IMR-90 (cell line): Measurements from ENCODE around the gene OSBP2. TPM values are rescaled to one million over a fixed set of nuclear protein-coding genes. Genes with fewer than 3 reads are reported as not detected.

Source experiments
- ATAC-seq: fragments of 200-7000 bp; cut with Tn5 transposase; 2 replicates; pipeline ENCODE4 v1.9.1; 2020; ENCODE audit warnings: low read depth, mild to moderate bottlenecking, moderate library complexity
- BruUV-seq: library from RNA; stranded (reverse); fragments of 400-500 nt; replicated peaks from 2 replicates; lab custom pipeline; 2021; lab: Mats Ljungman, UMichigan
- CTCF ChIA-PET: fragments of 300-600 bp; formaldehyde crosslinking; extraction: SDS; loops from one replicate; lab custom pipeline; 2021; ENCODE audit warnings: antibody characterized with exemption; lab: Yijun Ruan, JAX
- POLR2A ChIA-PET: fragments of 300-600 bp; sonication (Branson Sonifier 250); formaldehyde crosslinking; loops from one replicate; lab custom pipeline; 2022; ENCODE audit warnings: antibody characterized with exemption; ENCODE audit not compliant: unreplicated experiment; lab: Charles Lee
- DNase-seq: peaks from one replicate; pipeline ENCODE4 v3.0.0; 2013
- H2AFZ ChIP-seq: replicated peaks from 2 replicates; pipeline ENCODE3; 2013; ENCODE audit warnings: low read length, mild to moderate bottlenecking; ENCODE audit not compliant: poor library complexity
- H2AK5ac ChIP-seq: 2 replicates; pipeline ENCODE4 v1.6.1; 2013; ENCODE audit warnings: low read depth, low read length, inconsistent platforms
- H2AK9ac ChIP-seq: replicated peaks from 2 replicates; pipeline ENCODE3; 2013; ENCODE audit warnings: mild to moderate bottlenecking, low read depth, low read length, moderate library complexity; ENCODE audit not compliant: poor library complexity
- H2BK120ac ChIP-seq: 2 replicates; pipeline ENCODE4 v1.6.1; 2013; ENCODE audit warnings: low read depth, low read length, inconsistent platforms
- H2BK15ac ChIP-seq: 3 replicates; pipeline ENCODE4 v1.6.1; 2013; ENCODE audit warnings: low read depth, low read length, inconsistent platforms
- H2BK20ac ChIP-seq: 2 replicates; pipeline ENCODE4 v1.6.1; 2013; ENCODE audit warnings: low read depth, mild to moderate bottlenecking, inconsistent platforms, low read length, moderate library complexity
- H2BK5ac ChIP-seq: 2 replicates; pipeline ENCODE4 v1.6.1; 2013; ENCODE audit warnings: mild to moderate bottlenecking, low read depth, low read length, inconsistent platforms; ENCODE audit not compliant: poor library complexity, severe bottlenecking
- H3K14ac ChIP-seq: replicated peaks from 2 replicates; pipeline ENCODE4 v1.6.1; 2013; ENCODE audit warnings: low read depth, low read length, inconsistent platforms
- H3K18ac ChIP-seq: 2 replicates; pipeline ENCODE4 v1.6.1; 2013; ENCODE audit warnings: low read depth, low read length, control low read depth
- H3K23ac ChIP-seq: 2 replicates; pipeline ENCODE4 v1.6.1; 2013; ENCODE audit warnings: low read depth, low read length, inconsistent platforms
- H3K27ac ChIP-seq: 2 replicates; pipeline ENCODE4 v1.5.1; 2013; ENCODE audit warnings: mild to moderate bottlenecking, control low read depth, low read length; ENCODE audit not compliant: insufficient read depth
- H3K27me3 ChIP-seq: 2 replicates; pipeline ENCODE4 v1.6.1; 2013; ENCODE audit warnings: low read length; ENCODE audit not compliant: control insufficient read depth, insufficient read depth
- H3K36me3 ChIP-seq: 2 replicates; pipeline ENCODE4 v1.6.1; 2013; ENCODE audit warnings: low read length, mixed read lengths; ENCODE audit not compliant: control insufficient read depth, insufficient read depth
- H3K4ac ChIP-seq: 2 replicates; pipeline ENCODE4 v1.6.1; 2013; ENCODE audit warnings: low read depth, low read length, inconsistent platforms
- H3K4me1 ChIP-seq: 2 replicates; pipeline ENCODE4 v1.6.1; 2013; ENCODE audit warnings: low read length, mixed read lengths; ENCODE audit not compliant: control insufficient read depth, insufficient read depth
- H3K4me2 ChIP-seq: 2 replicates; pipeline ENCODE4 v1.6.1; 2013; ENCODE audit warnings: low read depth, mild to moderate bottlenecking, control low read depth, low read length, moderate library complexity
- H3K4me3 ChIP-seq: 2 replicates; pipeline ENCODE4 v1.5.1; 2013; ENCODE audit warnings: low read depth, mild to moderate bottlenecking, control low read depth, low read length, moderate library complexity; ENCODE audit not compliant: insufficient read depth
- H3K56ac ChIP-seq: 2 replicates; pipeline ENCODE4 v1.6.1; 2013; ENCODE audit warnings: low read length, inconsistent platforms; ENCODE audit not compliant: insufficient read depth; ENCODE audit errors: extremely low read depth
- H3K79me1 ChIP-seq, 2 experiments: 2 replicates each; pipeline ENCODE4 v1.6.1; 2013; ENCODE audit warnings: low read length in 2 of 2, inconsistent platforms in 1 of 2, low read depth in 1 of 2
- H3K9ac ChIP-seq: 2 replicates; pipeline ENCODE4 v1.6.1; 2013; ENCODE audit warnings: low read depth, low read length, control low read depth
- H3K9me1 ChIP-seq: 2 replicates; pipeline ENCODE4 v1.6.1; 2013; ENCODE audit warnings: low read length, inconsistent platforms; ENCODE audit not compliant: insufficient read depth
- H3K9me3 ChIP-seq: 2 replicates; pipeline ENCODE4 v1.6.1; 2013; ENCODE audit warnings: low read length; ENCODE audit not compliant: control insufficient read depth, insufficient read depth
- H4K20me1 ChIP-seq: 2 replicates; pipeline ENCODE4 v1.6.1; 2013; ENCODE audit warnings: low read length, inconsistent platforms; ENCODE audit not compliant: insufficient read depth
- H4K5ac ChIP-seq: 2 replicates; pipeline ENCODE4 v1.6.1; 2013; ENCODE audit warnings: mild to moderate bottlenecking, low read depth, low read length, control low read depth
- H4K8ac ChIP-seq, 2 experiments: 2 replicates each; pipeline ENCODE4 v1.6.1; 2013; ENCODE audit warnings: low read depth in 2 of 2, low read length in 2 of 2, control low read depth in 1 of 2, inconsistent platforms in 1 of 2
- H4K91ac ChIP-seq: 2 replicates; pipeline ENCODE4 v1.6.1; 2013; ENCODE audit warnings: low read depth, low read length, inconsistent platforms; ENCODE audit not compliant: insufficient read depth
- CEBPB ChIP-seq: IDR thresholded peaks from 2 replicates; pipeline ENCODE4 v1.6.1; 2012; ENCODE audit warnings: low read depth, low read length, improper control_type of control experiment
- CHD1 ChIP-seq: IDR thresholded peaks from 2 replicates; pipeline ENCODE4 v1.6.1; 2012; ENCODE audit warnings: low read depth, low read length, improper control_type of control experiment
- CTCF ChIP-seq: conservative IDR thresholded peaks from 2 replicates; pipeline ENCODE4 v1.5.1; 2012; ENCODE audit warnings: mild to moderate bottlenecking, low read depth, low read length, improper control_type of control experiment
- FOS ChIP-seq: fragments of 150-350 bp; IDR thresholded peaks from 2 replicates; pipeline ENCODE4 v1.6.1; 2016; ENCODE audit warnings: low read depth, low read length
- MAFK ChIP-seq: IDR thresholded peaks from 2 replicates; pipeline ENCODE4 v1.6.1; 2012; ENCODE audit warnings: low read depth, low read length, improper control_type of control experiment
- NFE2L2 ChIP-seq: fragments of 150-350 bp; IDR thresholded peaks from 2 replicates; pipeline ENCODE4 v1.6.1; 2016; ENCODE audit warnings: low read depth, mild to moderate bottlenecking, low read length
- RAD21 ChIP-seq: IDR thresholded peaks from 2 replicates; pipeline ENCODE4 v1.6.1; 2012; ENCODE audit warnings: low read length, improper control_type of control experiment
- RCOR1 ChIP-seq: IDR thresholded peaks from 2 replicates; pipeline ENCODE4 v1.6.1; 2012; ENCODE audit warnings: mild to moderate bottlenecking, low read length, improper control_type of control experiment; ENCODE audit not compliant: insufficient replicate concordance
- RFX5 ChIP-seq: IDR thresholded peaks from 2 replicates; pipeline ENCODE4 v1.8.0; 2012; ENCODE audit warnings: low read depth, mild to moderate bottlenecking, low read length, moderate library complexity
- SMC3 ChIP-seq: fragments of 150-350 bp; IDR thresholded peaks from 2 replicates; pipeline ENCODE4 v1.6.1; 2016; ENCODE audit warnings: low read depth, mild to moderate bottlenecking, antibody characterized with exemption, low read length, moderate library complexity
- WGBS, 2 experiments: methylation state at CpG; one replicate each; pipeline versions ENCODE4 v1.1.5 to v1.1.7; 2013; ENCODE audit warnings: missing lambda C conversion rate in 2 of 2; ENCODE audit not compliant: insufficient read length in 1 of 2; ENCODE audit errors: extremely low coverage in 2 of 2; 5-methylcytosine and 5-hydroxymethylcytosine counted together
- dilution Hi-C: fragments of 300-500 bp; cut with HindIII; formaldehyde crosslinking; loops from one replicate; pipeline ENCODE4 v1.14.3; 2018; ENCODE audit warnings: low sequenced_read_pairs; ENCODE audit not compliant: unreplicated experiment
- in situ Hi-C: fragments of 300-500 bp; cut with MboI; formaldehyde crosslinking; loops from 3 replicates; pipeline ENCODE4 v1.14.3; 2019; ENCODE audit warnings: low sequenced_read_pairs, inconsistent platforms, mixed read lengths
- intact Hi-C: fragments of 100-400 bp; cut with micrococcal nuclease; formaldehyde crosslinking; loops from 2 replicates; pipeline ENCODE4 v1.10.0; 2022
- polyA plus RNA-seq, 3 experiments: library from polyadenylated mRNA; depleted of rRNA; stranded (reverse); fragments of >200 nt; gene quantifications; 2 replicates each; pipeline ENCODE4 v1.2.3, GENCODE V29; 2012; ENCODE audit warnings: low replicate concordance in 1 of 3
- total RNA-seq: library from RNA; depleted of rRNA; stranded (reverse); fragments of >200 nt; gene quantifications from 2 replicates; pipeline ENCODE4 v1.2.3, GENCODE V29; 2012

Gene OSBP2
- total and polyA plus RNA-seq, 2 of the 4 experiments (the other 2 are of a cell fraction) = 1.8 to 2.2 TPM

GRCh38 chr22:30664798-30665197 is 29.9 kb upstream of the OSBP2 start:
- Histone ChIP-seq H3K9ac (no peak overlapping the region), H3K23ac (no peak overlapping the region), H4K91ac (no peak overlapping the region), H2AK5ac (no peak overlapping the region), H2BK5ac (no peak overlapping the region), H2BK20ac (no peak overlapping the region), H3K14ac (no peak overlapping the region), H3K36me3 (peaks cover 10% of the 10 kb centered on the region; the same call in 1 of the 2 replicates), H3K18ac (no peak overlapping the region), H3K9me1 (peaks cover 3% of the 10 kb centered on the region; the same call in 1 of the 2 replicates), H4K20me1 (no peaks in the 10 kb centered on the region), H3K4me2 (no peak overlapping the region), H3K27ac (no peak overlapping the region), H2AFZ (no peak overlapping the region), H2BK15ac (no peak overlapping the region), H3K4me3 (no peak overlapping the region), H3K27me3 (no peaks in the 10 kb centered on the region), H2BK120ac (no peak overlapping the region), H4K5ac (no peak overlapping the region), H3K4me1 (no peaks in the 10 kb centered on the region), H3K4ac (no peak overlapping the region), H4K8ac (no peak overlapping the region), H3K56ac (no peak overlapping the region), H3K9me3 (no peaks in the 10 kb centered on the region), H2AK9ac (no peak overlapping the region), H3K79me1 (peaks cover 0 to 15% of the 10 kb centered on the region in 2 experiments; a peak in 1 of 4 replicates)
- ChIA-PET POLR2A (no interaction called here), CTCF (no interaction called here)
- DNase-seq (no peak), ATAC-seq (no peak)
- no CpG with 5 or more reads among the region's 13 CpGs for WGBS, 2 experiments
- TF ChIP-seq CEBPB (no peak), FOS (no peak), SMC3 (no peak), RCOR1 (no peak), MAFK (no peak), NFE2L2 (no peak), CTCF (no peak), CHD1 (no peak), RFX5 (no peak), RAD21 (no peak)
- intact Hi-C loops = no loop called here
- no TSS peak for BruUV-seq
- dilution Hi-C loops = no loop called here
- in situ Hi-C loops = no loop called here
